ENCODE results near the gene DOCK1.
"Not testable (repeated sequence)": the region's sequence is repeated elsewhere in the genome, so short reads cannot be mapped to it uniquely, and the experiment has no call there.

- TF ChIP-seq CTCF (conservative IDR thresholded peaks at IDR 0.05; ENCODE audit: low read length); EZH2phosphoT487 (IDR thresholded peaks at IDR 0.05; ENCODE audit: borderline replicate concordance): not testable (repeated sequence)
Observed at GRCh38 chr10:127299192-127299591, 394.0 kb downstream of the DOCK1 start.
